Mucosa of gallbladder (tissue), 1 donor: ENCODE measurements around the gene ADAMTS17. TPM values are rescaled to one million over a fixed set of nuclear protein-coding genes. Genes with fewer than 3 reads are reported as not detected.
"Not testable (repeated sequence)": the region's sequence is repeated elsewhere in the genome, so short reads cannot be mapped to it uniquely, and the experiment has no call there.

Source experiments
- DNase-seq: peaks from one replicate; pipeline ENCODE4 v3.0.0-alpha.2; 2020; ENCODE audit warnings: low spot score
- total RNA-seq: library from RNA; stranded (reverse); gene quantifications from one replicate; pipeline ENCODE4 v1.2.1, GENCODE V29; 2021
- donor health status: DM: no; HTN: no; CAD: no.

The ADAMTS17 gene
- total RNA-seq, 1 donor from 2014 or later = 3.6 TPM

GRCh38 chr15:99995543-99995942 is 346.2 kb downstream of the ADAMTS17 start:
- DNase-seq = no peak

GRCh38 chr15:99994849-99995248 is 346.9 kb downstream of the ADAMTS17 start:
- DNase-seq = no peak

GRCh38 chr15:99993681-99994131 is 348.1 kb downstream of the ADAMTS17 start:
- DNase-seq = no peak

GRCh38 chr15:99993262-99993661 is 348.5 kb downstream of the ADAMTS17 start:
- DNase-seq = no peak

GRCh38 chr15:99992611-99993231 is 349.1 kb downstream of the ADAMTS17 start:
- no peak for DNase-seq

GRCh38 chr15:99989095-99989494 is 352.7 kb downstream of the ADAMTS17 start:
- no peak for DNase-seq

GRCh38 chr15:99987701-99988100 is 354.1 kb downstream of the ADAMTS17 start:
- DNase-seq = no peak

- no peak for DNase-seq
Observed at GRCh38 chr15:99987119-99987506, 354.7 kb downstream of the ADAMTS17 start.

- no peak for DNase-seq
Observed at GRCh38 chr15:99986297-99987118, 355.3 kb downstream of the ADAMTS17 start.

GRCh38 chr15:99985878-99986277 is 355.9 kb downstream of the ADAMTS17 start:
- DNase-seq = no peak

GRCh38 chr15:99984491-99985243 is 357.1 kb downstream of the ADAMTS17 start:
- no peak for DNase-seq

GRCh38 chr15:99983886-99984286 is 357.9 kb downstream of the ADAMTS17 start:
- DNase-seq = no peak

- DNase-seq = no peak
Observed at GRCh38 chr15:99983171-99983885, 358.4 kb downstream of the ADAMTS17 start.

- DNase-seq = no peak
Observed at GRCh38 chr15:99982662-99983061, 359.1 kb downstream of the ADAMTS17 start.

GRCh38 chr15:99981839-99982658 is 359.7 kb downstream of the ADAMTS17 start:
- no peak for DNase-seq

- DNase-seq = no peak
Observed at GRCh38 chr15:99981191-99981647, 360.6 kb downstream of the ADAMTS17 start.

- no peak for DNase-seq
Observed at GRCh38 chr15:99980752-99981151, 361.0 kb downstream of the ADAMTS17 start.

- DNase-seq = not testable (repeated sequence)
Observed at GRCh38 chr15:99979886-99980285, 361.9 kb downstream of the ADAMTS17 start.

GRCh38 chr15:99979371-99979770 is 362.4 kb downstream of the ADAMTS17 start:
- no peak for DNase-seq

GRCh38 chr15:99978426-99978825 is 363.3 kb downstream of the ADAMTS17 start:
- no peak for DNase-seq

GRCh38 chr15:99977929-99978328 is 363.8 kb downstream of the ADAMTS17 start:
- DNase-seq = no peak
